HK-2 (cell line): Measurements from ENCODE around the gene BEX4.

Experiments
- DNase-seq: peaks from one replicate; pipeline ENCODE4 v3.0.0-alpha.2; 2018; ENCODE audit not compliant: unreplicated experiment

BEX4 gene

DNA sequence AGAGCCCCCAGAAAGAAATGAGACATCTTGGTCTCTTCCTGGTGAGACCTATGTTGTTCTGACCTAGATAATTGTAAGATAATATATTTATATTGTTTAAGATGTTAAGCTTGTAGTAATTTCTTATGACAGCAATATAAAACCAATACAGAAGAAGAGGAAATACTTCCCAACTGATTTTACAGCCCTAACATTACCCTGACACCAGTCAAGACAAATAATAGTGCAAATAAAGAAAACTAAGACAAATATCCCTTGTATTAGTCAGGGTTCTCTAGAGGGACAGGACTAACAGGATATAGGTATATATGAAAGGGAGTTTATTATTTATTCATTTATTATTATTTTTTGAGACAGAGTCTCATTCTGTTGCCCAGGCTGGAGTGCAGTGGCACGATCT, 21.4 kb downstream of the BEX4 start:
- DNase-seq = no peak

DNA sequence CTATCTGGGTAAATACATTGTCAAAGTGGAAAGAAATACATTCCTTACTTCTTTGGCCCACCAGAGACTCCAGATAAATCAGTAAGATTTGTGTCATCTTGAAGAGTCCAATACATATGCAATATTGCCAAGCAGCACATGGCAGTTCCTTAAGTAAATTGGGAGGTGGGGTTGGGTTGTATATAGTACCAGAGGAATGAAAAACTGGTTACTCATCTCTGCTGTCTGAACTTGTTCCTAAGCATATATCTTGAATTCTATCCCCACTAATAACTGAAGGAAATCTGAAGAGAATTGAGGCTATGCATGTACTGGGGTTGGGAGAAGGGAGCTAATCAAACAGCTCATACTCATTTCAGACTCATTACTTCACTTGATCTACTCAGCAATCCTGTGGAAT, 25.2 kb downstream of the BEX4 start:
- no peak for DNase-seq

- DNase-seq = no peak
Measured at GRCh38 chrX:103248553-103248952, 33.6 kb downstream of the BEX4 start.

DNA sequence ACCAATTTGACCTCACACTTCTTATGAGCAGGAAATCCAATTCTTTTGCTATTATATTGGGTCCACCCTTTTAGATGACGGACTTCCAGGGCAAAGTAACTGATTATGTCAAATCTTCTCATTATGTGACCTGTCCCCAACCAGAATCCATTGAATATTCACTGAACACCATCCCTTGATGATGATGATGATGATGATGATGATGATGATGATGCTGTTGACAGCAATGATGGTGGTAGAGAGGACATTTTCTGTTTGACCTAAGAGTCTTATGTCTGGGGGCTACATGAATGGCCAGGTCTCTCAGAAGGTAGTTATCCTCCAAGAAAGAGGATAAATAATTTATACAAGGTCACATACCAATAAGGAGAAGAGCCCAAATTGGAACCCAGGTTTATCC, 34.9 kb downstream of the BEX4 start:
- no peak for DNase-seq

DNA sequence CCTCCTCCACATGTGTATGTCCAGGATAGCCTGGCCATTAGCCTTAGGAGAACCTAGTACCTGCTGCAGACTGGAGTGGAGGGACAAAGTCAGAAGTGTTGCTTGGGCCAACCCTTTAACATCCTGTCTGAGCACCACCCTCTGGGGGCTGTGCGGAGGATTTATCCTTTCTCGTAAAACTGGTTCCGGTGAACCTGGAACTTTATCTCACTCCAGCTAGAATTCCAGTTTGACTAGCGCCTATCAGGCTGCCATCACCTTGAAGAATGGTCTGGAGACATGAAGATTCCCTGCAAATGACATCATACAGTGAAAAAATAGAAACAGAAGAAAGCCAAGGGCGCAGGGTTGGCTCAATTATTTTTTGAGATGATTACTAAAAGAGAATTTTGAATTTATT, 36.1 kb downstream of the BEX4 start:
- DNase-seq = no peak

DNA sequence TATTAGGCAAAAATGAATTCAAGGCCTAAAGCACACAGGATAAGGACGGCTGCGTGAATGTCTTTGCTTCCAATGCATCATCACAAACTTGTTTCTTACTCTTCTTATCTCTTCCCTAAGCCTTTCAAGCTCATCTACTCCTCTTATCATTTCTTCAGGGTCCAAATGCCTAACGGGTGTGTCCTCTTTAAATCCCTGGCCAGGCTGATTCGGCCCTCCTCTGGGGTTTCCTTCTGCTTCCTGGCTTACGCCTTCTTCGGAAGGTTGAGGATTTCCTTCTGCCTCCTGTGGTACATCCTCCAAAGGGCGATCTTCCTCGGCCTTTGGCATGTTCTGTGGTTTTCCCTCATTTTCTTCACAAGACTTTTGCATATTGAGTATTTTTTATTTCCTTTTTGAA, 38.7 kb downstream of the BEX4 start:
- DNase-seq = no peak

- peak; percentile 26 for DNase-seq
Measured at GRCh38 chrX:103254171-103254824, 39.4 kb downstream of the BEX4 start.

DNA sequence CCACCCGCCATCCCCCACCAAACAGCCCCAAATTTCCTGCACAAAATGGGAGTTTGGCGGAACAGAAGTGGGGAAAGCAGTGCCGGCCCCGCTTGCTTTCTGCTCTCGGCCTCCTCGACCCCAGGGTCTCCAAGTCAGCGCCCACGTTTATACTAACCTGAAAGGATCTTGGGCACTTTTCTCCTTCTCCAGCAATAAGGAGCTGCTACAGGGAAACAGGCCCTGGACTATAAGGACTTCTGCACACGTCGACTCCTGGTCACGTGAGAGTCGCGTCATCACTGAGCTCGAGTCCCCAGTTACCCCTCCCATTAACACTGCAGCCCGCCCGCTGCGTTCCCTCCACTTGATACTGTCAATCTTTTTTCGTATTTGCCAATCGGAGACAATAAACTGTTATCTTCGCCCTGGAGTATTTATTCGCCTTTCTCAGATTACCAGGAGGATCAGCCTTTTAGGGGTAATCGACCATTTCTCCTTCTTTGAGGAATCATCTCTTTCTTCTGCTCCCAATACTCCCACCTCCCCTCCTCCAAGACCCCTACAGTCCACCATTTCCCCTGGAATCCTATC, 40.1 kb downstream of the BEX4 start, which contains the start of gene TCEAL8:
Gene TCEAL8, minus strand, starts transcription at position 235 of the 573 bp plus-strand sequence. CDS start 1,176 bp downstream, outside the sequence.
- peak; percentile 52 for DNase-seq

DNA sequence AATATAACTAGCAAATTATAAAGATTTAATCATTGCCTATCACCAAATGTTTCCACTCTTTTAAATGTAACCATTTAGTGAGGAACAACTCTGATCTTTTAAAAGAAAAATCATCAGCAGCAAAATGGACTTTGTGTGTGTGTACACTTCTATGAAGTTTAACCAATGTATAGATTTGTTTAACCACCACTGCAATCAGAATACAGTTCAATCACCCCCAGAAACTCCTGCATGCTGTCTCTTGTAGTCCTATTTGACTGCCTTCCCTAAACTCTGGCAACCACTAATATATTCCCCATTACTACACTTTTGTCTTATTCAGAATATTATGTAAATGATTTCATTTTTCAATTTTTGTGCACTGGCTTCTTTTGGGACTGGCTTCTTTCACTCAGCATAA, 41.7 kb downstream of the BEX4 start:
- no peak for DNase-seq

DNA sequence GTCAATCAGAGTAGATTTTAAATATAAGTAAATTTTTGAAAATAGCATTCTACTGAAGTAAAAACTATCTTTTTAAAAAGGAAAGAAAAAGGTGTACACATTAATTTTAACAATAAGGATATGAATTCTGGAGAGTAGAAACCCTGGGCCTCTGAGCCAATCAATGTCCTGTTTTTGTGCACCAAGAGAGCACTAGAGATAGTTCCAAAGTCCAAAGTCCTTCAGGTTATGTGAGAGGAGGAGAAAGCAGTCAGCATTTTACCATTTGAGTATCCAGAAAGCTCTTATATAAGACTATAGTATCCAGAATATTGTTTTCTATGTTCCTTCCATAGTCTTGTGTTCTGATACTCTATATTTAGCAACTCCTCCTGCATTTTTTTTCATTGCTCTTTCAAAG, 43.4 kb downstream of the BEX4 start:
- DNase-seq = no peak
